ENCODE measurements around the gene OBP2B.

The OBP2B gene

GRCh38 chr9:133167096-133167730 is 41.8 kb downstream of the OBP2B start:
- Mint-ChIP-seq H3K27me3 (ENCODE audit: low read depth) (peaks cover 10% of the 10 kb centered on the region), H3K27ac (no peak overlapping the region), H3K4me1 (ENCODE audit: low read depth) (peaks cover 2% of the 10 kb centered on the region), H3K9me3 (no peaks in the 10 kb centered on the region), H3K36me3 (ENCODE audit: low read depth) (no peaks in the 10 kb centered on the region), H3K4me3 (no peak overlapping the region)
- DNase-seq (ENCODE audit: low spot score) = no peak

GRCh38 chr9:133166392-133166791 is 42.7 kb downstream of the OBP2B start:
- no peak for DNase-seq (ENCODE audit: low spot score)
- Mint-ChIP-seq H3K27me3 (ENCODE audit: low read depth) (peaks cover 13% of the 10 kb centered on the region), H3K4me3 (no peak overlapping the region), H3K36me3 (ENCODE audit: low read depth) (no peaks in the 10 kb centered on the region), H3K9me3 (no peaks in the 10 kb centered on the region), H3K4me1 (ENCODE audit: low read depth) (peaks cover 4% of the 10 kb centered on the region), H3K27ac (no peak overlapping the region)

GRCh38 chr9:133165452-133165730 is 43.7 kb downstream of the OBP2B start:
- no peak for DNase-seq (ENCODE audit: low spot score)
- no peaks in the 10 kb centered on the region for H3K36me3 Mint-ChIP-seq (ENCODE audit: low read depth)
- no peaks in the 10 kb centered on the region for H3K9me3 Mint-ChIP-seq
- H3K4me3 Mint-ChIP-seq = no peak overlapping the region
- peaks cover 4% of the 10 kb centered on the region for H3K4me1 Mint-ChIP-seq (ENCODE audit: low read depth)
- H3K27ac Mint-ChIP-seq = no peak overlapping the region
- peaks cover 13% of the 10 kb centered on the region for H3K27me3 Mint-ChIP-seq (ENCODE audit: low read depth)

- Mint-ChIP-seq H3K27ac (no peak overlapping the region), H3K4me1 (ENCODE audit: low read depth) (peaks cover 4% of the 10 kb centered on the region)
Observed at GRCh38 chr9:133164191-133164590, 44.9 kb downstream of the OBP2B start.

GRCh38 chr9:133163504-133164172 is 45.4 kb downstream of the OBP2B start, which contains the start of gene GBGT1:
Gene GBGT1, minus strand, starts transcription at chr9:133163914. Its CDS starts 1,502 bp downstream, at chr9:133162412.
- no peaks in the 10 kb centered on the region for H3K36me3 Mint-ChIP-seq (ENCODE audit: low read depth)
- no peak within 1 kb of the TSS for H3K27ac Mint-ChIP-seq
- H3K4me1 Mint-ChIP-seq (ENCODE audit: low read depth) = peaks cover 4% of the 10 kb centered on the region
- no peak for DNase-seq (ENCODE audit: low spot score)
- peaks cover 13% of the 10 kb centered on the region for H3K27me3 Mint-ChIP-seq (ENCODE audit: low read depth)
- H3K4me3 Mint-ChIP-seq = peak within 1 kb of the TSS; percentile 80
- no peaks in the 10 kb centered on the region for H3K9me3 Mint-ChIP-seq

More at GRCh38 chr9:133164191-133164590, 44.9 kb downstream of the OBP2B start:
- peaks cover 13% of the 10 kb centered on the region for H3K27me3 Mint-ChIP-seq (ENCODE audit: low read depth)
- no peaks in the 10 kb centered on the region for H3K9me3 Mint-ChIP-seq
- no peak for DNase-seq (ENCODE audit: low spot score)
- H3K36me3 Mint-ChIP-seq (ENCODE audit: low read depth) = no peaks in the 10 kb centered on the region
- H3K4me3 Mint-ChIP-seq = peak overlapping the region; percentile 80

DNA sequence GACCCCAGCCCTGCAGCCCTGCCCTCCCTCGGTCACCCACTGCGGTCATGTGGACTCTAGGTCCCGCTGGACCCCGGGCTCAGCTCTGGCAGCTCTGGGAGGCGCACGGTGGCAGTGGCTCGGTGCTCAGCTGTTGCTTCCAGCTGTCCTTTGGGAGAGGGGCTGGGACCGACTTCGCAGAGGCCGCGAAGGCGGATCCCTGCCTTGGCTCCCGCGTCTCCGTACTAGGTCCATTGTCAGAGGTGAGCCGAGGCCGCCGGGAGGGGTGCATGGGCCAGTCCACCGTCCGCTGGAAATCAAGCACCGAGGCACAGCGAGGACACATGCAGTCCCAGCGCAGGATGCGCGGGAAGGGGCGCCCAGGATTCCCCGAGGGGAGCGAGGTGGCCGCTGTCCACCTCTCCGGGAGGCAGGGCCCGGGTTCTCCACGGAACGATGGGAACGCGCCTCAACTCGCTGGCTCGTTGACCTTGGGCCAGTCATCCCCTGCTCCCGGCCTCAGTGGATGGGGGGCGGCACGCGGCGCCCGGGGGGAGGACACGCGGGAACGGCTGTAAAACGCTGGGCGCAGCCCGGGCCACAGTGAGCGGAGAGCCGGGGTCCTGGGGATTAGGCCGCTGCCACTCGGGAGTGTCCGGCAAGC is 46.1 kb downstream of the OBP2B start:
- DNase-seq (ENCODE audit: low spot score) = no peak
- no peaks in the 10 kb centered on the region for H3K9me3 Mint-ChIP-seq
- H3K4me1 Mint-ChIP-seq (ENCODE audit: low read depth) = peaks cover 4% of the 10 kb centered on the region
- peaks cover 13% of the 10 kb centered on the region for H3K27me3 Mint-ChIP-seq (ENCODE audit: low read depth)
- H3K27ac Mint-ChIP-seq = no peak overlapping the region
- no peaks in the 10 kb centered on the region for H3K36me3 Mint-ChIP-seq (ENCODE audit: low read depth)
- H3K4me3 Mint-ChIP-seq = peak overlapping the region; percentile 54

DNA sequence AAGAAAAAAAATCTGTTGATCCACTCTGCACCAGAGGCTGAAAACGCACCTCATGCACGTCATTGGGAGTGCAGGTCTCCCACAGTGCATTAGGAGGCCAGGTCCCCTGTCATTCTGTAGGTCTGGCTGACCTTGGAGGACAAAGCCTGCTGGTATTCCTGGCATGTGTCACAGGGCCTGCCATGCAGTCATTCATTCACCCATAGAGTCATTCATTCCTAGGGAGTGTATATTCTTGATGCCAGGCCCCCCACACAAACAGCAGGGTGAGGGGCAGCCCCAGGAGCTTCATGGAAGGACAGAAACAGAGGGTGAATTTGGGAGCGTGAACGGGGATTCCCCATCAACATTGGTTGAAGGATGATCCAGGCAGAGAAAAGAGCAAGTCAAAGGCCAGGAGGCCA is 47.5 kb downstream of the OBP2B start:
- DNase-seq (ENCODE audit: low spot score) = no peak
- H3K27me3 Mint-ChIP-seq (ENCODE audit: low read depth) = peaks cover 13% of the 10 kb centered on the region
- peaks cover 4% of the 10 kb centered on the region for H3K4me1 Mint-ChIP-seq (ENCODE audit: low read depth)
- no peaks in the 10 kb centered on the region for H3K9me3 Mint-ChIP-seq
- no peak overlapping the region for H3K27ac Mint-ChIP-seq
- peak overlapping the region; percentile 39 for H3K4me3 Mint-ChIP-seq
- no peaks in the 10 kb centered on the region for H3K36me3 Mint-ChIP-seq (ENCODE audit: low read depth)

GRCh38 chr9:133160742-133161546 is 48.1 kb downstream of the OBP2B start:
- Mint-ChIP-seq H3K4me1 (ENCODE audit: low read depth) (peaks cover 4% of the 10 kb centered on the region), H3K27me3 (ENCODE audit: low read depth) (peaks cover 13% of the 10 kb centered on the region), H3K4me3 (no peak overlapping the region), H3K9me3 (no peaks in the 10 kb centered on the region), H3K27ac (no peak overlapping the region), H3K36me3 (ENCODE audit: low read depth) (no peaks in the 10 kb centered on the region)
- DNase-seq (ENCODE audit: low spot score) = no peak

- no peak overlapping the region for H3K4me3 Mint-ChIP-seq
Observed at GRCh38 chr9:133158695-133159094, 50.4 kb downstream of the OBP2B start.

More at GRCh38 chr9:133158695-133159094, 50.4 kb downstream of the OBP2B start:
- Mint-ChIP-seq H3K36me3 (ENCODE audit: low read depth) (no peaks in the 10 kb centered on the region), H3K27me3 (ENCODE audit: low read depth) (peaks cover 8% of the 10 kb centered on the region), H3K4me1 (ENCODE audit: low read depth) (peaks cover 2% of the 10 kb centered on the region), H3K27ac (no peak overlapping the region), H3K9me3 (no peaks in the 10 kb centered on the region)
- no peak for DNase-seq (ENCODE audit: low spot score)

All from T-helper 2 cell treated with Interferon-gamma antibody and Interleukin-4, amounts not matched to agents 5 μg/mL and 100 μg/mL, for 36 hours (primary cell).